ENCODE data around the gene IQGAP2.
"Not testable (repeated sequence)": the region's sequence is repeated elsewhere in the genome, so short reads cannot be mapped to it uniquely, and the experiment has no call there.

Gene IQGAP2

DNA sequence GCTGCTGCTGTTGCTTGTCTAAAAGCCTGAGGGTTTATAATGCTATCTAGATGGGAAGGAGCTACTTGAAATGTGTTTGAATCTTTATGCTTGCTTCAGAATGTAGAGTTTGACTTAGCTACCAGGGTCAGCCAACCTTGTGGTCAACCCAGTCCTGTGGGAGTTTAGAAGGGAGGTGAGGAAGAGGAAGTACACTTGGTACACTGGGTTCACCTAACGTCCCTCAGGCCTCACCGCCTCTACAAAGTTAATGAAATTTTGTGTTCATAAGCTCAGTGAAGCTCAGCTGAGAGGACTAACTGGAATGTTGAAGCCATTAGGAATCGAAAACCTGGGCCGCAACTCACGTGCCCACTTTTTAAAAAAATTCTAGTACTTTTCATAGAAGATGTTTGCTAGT is 10.7 kb downstream of the IQGAP2 start:
- Histone ChIP-seq H3K27me3 (ENCODE audit: control insufficient read depth in 2 of 2, insufficient read depth in 2 of 2, low read length in 2 of 2) (no peaks in the 10 kb centered on the region), H3K4me1 (ENCODE audit: control insufficient read depth in 2 of 2, insufficient read depth in 2 of 2, low read length in 2 of 2) (no peaks in the 10 kb centered on the region), H3K27ac (ENCODE audit: low read depth in 2 of 2, low read length in 2 of 2) (no peak overlapping the region), H3K9ac (ENCODE audit: low read depth in 1 of 2, low read length in 2 of 2) (no peak overlapping the region), H3K36me3 (ENCODE audit: control insufficient read depth in 2 of 2, insufficient read depth in 2 of 2, low read length in 2 of 2) (no peaks in the 10 kb centered on the region), H3K9me3 (ENCODE audit: control insufficient read depth in 2 of 2, low read length in 2 of 2) (no peaks in the 10 kb centered on the region), H3K4me3 (ENCODE audit: low read length in 2 of 2) (no peak overlapping the region)

DNA sequence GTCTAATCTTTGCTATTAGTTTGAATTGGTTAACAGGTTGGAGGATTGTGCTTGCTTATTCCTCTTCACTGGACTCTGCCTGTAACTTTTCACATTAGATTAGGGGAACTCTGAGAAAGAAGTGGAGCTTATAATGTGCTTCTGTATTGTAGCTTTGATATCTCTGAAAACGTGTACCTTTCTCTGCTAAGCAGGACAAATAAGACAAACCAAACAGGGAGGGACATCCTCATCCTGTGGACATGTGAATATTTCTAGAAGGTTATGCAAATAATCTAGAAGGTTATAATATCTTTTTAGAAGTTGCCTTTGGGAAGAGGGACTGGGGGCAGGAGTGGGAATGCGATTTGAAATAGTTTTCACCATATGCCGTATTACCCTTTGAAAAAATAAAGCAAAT is 11.7 kb downstream of the IQGAP2 start:
- H3K4me3 ChIP-seq (ENCODE audit: low read length in 2 of 2) = no peak overlapping the region
- H3K36me3 ChIP-seq (ENCODE audit: control insufficient read depth in 2 of 2, insufficient read depth in 2 of 2, low read length in 2 of 2) = peaks cover 0 to 2% of the 10 kb centered on the region in 2 donors
- H3K27me3 ChIP-seq (ENCODE audit: control insufficient read depth in 2 of 2, insufficient read depth in 2 of 2, low read length in 2 of 2) = no peaks in the 10 kb centered on the region
- no peaks in the 10 kb centered on the region for H3K4me1 ChIP-seq (ENCODE audit: control insufficient read depth in 2 of 2, insufficient read depth in 2 of 2, low read length in 2 of 2)
- H3K27ac ChIP-seq (ENCODE audit: low read depth in 2 of 2, low read length in 2 of 2) = no peak overlapping the region
- H3K9ac ChIP-seq (ENCODE audit: low read depth in 1 of 2, low read length in 2 of 2) = no peak overlapping the region
- no peaks in the 10 kb centered on the region for H3K9me3 ChIP-seq (ENCODE audit: control insufficient read depth in 2 of 2, low read length in 2 of 2)

DNA sequence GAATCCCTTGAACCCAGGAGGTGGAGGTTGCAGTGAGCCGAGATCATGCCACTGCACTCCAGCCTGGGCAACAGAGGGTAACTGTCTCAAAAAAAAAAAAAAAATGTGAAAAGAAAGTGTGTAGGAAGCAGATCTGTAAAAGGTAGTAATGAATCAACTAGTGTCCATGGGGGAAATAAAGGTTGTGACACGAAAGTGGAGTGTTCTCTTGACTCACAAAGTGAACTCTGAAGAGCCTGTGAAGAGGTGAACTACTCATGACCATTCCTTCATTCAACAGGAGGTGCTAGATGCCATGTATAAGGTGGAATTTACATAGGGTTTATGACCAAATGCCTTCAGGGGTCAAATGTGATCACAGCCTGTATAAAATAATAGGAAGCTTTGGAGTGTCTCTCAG is 12.8 kb downstream of the IQGAP2 start:
- no peak overlapping the region for H3K4me3 ChIP-seq (ENCODE audit: low read length in 2 of 2)
- no peaks in the 10 kb centered on the region for H3K4me1 ChIP-seq (ENCODE audit: control insufficient read depth in 2 of 2, insufficient read depth in 2 of 2, low read length in 2 of 2)
- peaks cover 0 to 3% of the 10 kb centered on the region in 2 donors for H3K36me3 ChIP-seq (ENCODE audit: control insufficient read depth in 2 of 2, insufficient read depth in 2 of 2, low read length in 2 of 2)
- H3K9me3 ChIP-seq (ENCODE audit: control insufficient read depth in 2 of 2, low read length in 2 of 2) = no peaks in the 10 kb centered on the region
- no peaks in the 10 kb centered on the region for H3K27me3 ChIP-seq (ENCODE audit: control insufficient read depth in 2 of 2, insufficient read depth in 2 of 2, low read length in 2 of 2)
- H3K9ac ChIP-seq (ENCODE audit: low read depth in 1 of 2, low read length in 2 of 2) = no peak overlapping the region
- no peak overlapping the region for H3K27ac ChIP-seq (ENCODE audit: low read depth in 2 of 2, low read length in 2 of 2)

DNA sequence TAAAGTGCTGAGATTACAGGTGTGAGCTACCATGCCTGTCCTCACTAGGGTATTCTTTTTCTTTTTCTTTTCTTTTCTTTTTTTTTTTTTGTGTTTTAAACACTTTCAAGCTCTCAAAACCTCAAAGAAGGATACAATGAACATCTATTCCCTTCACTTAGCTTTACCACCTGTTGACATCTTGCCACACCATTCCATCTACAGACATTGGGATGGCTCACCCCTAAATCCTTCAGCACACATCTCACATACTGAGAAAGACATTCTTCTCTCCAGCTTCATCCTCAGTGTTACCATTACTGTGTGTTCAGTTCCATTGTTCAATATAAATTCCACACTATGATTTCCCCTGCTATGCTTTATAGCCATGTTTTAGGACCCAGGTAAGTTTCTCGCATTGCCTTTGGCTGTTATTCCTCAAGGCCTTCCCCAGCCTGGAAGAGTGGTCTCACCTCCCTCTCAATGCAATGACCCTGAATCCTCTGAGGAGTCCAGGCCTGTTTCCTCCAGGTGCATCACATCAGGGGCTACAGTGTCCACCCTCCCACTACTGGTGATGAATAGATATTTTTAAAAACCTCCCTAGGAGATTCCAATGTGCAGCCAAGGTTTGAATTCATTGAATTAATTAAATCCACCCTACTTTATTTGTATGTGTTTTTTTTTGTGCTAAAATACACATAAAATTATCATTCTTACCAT is 16.7 kb downstream of the IQGAP2 start:
- H3K27ac ChIP-seq (ENCODE audit: low read depth in 2 of 2, low read length in 2 of 2) = no peak overlapping the region
- no peak overlapping the region for H3K4me3 ChIP-seq (ENCODE audit: low read length in 2 of 2)
- no peaks in the 10 kb centered on the region for H3K4me1 ChIP-seq (ENCODE audit: control insufficient read depth in 2 of 2, insufficient read depth in 2 of 2, low read length in 2 of 2)
- H3K27me3 ChIP-seq (ENCODE audit: control insufficient read depth in 2 of 2, insufficient read depth in 2 of 2, low read length in 2 of 2) = no peaks in the 10 kb centered on the region
- no peak overlapping the region for H3K9ac ChIP-seq (ENCODE audit: low read depth in 1 of 2, low read length in 2 of 2)
- no peaks in the 10 kb centered on the region for H3K9me3 ChIP-seq (ENCODE audit: control insufficient read depth in 2 of 2, low read length in 2 of 2)
- peaks cover 0 to 3% of the 10 kb centered on the region in 2 donors for H3K36me3 ChIP-seq (ENCODE audit: control insufficient read depth in 2 of 2, insufficient read depth in 2 of 2, low read length in 2 of 2)

DNA sequence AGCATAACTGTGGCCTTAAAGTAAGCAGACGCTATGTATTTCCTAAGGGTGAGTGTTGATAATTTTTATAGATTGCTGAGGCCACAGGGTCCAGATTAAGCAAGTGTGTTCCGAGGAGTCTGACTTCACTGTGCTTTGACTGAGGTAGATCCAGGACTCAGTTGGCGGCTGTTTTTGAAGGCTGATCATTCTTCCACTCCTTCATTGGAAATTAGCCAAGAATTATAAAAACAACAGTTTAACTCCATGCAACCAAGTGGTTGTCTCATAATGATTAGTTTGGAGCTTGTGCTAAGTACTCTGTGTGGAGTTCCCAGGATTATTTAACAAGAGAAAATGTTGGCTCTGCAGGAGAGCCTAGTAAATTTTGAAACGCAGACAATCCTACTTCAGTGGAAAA is 19.1 kb downstream of the IQGAP2 start:
- Histone ChIP-seq H3K9me3 (ENCODE audit: control insufficient read depth in 2 of 2, low read length in 2 of 2) (no peaks in the 10 kb centered on the region), H3K4me1 (ENCODE audit: control insufficient read depth in 2 of 2, insufficient read depth in 2 of 2, low read length in 2 of 2) (no peaks in the 10 kb centered on the region), H3K9ac (ENCODE audit: low read depth in 1 of 2, low read length in 2 of 2) (no peak overlapping the region), H3K27me3 (ENCODE audit: control insufficient read depth in 2 of 2, insufficient read depth in 2 of 2, low read length in 2 of 2) (no peaks in the 10 kb centered on the region), H3K27ac (ENCODE audit: low read depth in 2 of 2, low read length in 2 of 2) (no peak overlapping the region), H3K36me3 (ENCODE audit: control insufficient read depth in 2 of 2, insufficient read depth in 2 of 2, low read length in 2 of 2) (peaks cover 0 to 3% of the 10 kb centered on the region in 2 donors), H3K4me3 (ENCODE audit: low read length in 2 of 2) (no peak overlapping the region)

DNA sequence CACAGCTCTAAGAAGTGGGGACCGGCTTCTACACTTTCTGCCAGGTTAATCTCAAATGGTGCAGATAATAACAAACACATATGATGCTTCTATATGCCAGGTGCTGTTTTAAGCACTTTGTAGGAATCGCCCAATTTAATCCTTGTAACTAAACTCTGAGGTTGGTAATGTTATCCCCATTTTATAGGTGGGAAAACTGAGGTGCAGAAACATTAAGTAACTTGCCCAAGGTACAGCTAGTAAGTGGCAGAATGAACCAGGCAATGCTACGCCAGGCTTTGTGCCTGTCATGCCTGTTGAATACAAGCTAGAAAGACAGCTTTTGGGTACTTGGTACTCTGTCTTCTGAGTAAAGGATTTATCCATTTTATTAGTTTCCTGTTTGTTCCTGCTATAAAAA is 19.7 kb downstream of the IQGAP2 start:
- no peak overlapping the region for H3K27ac ChIP-seq (ENCODE audit: low read depth in 2 of 2, low read length in 2 of 2)
- peaks cover 0 to 3% of the 10 kb centered on the region in 2 donors for H3K36me3 ChIP-seq (ENCODE audit: control insufficient read depth in 2 of 2, insufficient read depth in 2 of 2, low read length in 2 of 2)
- no peaks in the 10 kb centered on the region for H3K4me1 ChIP-seq (ENCODE audit: control insufficient read depth in 2 of 2, insufficient read depth in 2 of 2, low read length in 2 of 2)
- H3K4me3 ChIP-seq (ENCODE audit: low read length in 2 of 2) = no peak overlapping the region
- no peaks in the 10 kb centered on the region for H3K27me3 ChIP-seq (ENCODE audit: control insufficient read depth in 2 of 2, insufficient read depth in 2 of 2, low read length in 2 of 2)
- no peaks in the 10 kb centered on the region for H3K9me3 ChIP-seq (ENCODE audit: control insufficient read depth in 2 of 2, low read length in 2 of 2)
- no peak overlapping the region for H3K9ac ChIP-seq (ENCODE audit: low read depth in 1 of 2, low read length in 2 of 2)

DNA sequence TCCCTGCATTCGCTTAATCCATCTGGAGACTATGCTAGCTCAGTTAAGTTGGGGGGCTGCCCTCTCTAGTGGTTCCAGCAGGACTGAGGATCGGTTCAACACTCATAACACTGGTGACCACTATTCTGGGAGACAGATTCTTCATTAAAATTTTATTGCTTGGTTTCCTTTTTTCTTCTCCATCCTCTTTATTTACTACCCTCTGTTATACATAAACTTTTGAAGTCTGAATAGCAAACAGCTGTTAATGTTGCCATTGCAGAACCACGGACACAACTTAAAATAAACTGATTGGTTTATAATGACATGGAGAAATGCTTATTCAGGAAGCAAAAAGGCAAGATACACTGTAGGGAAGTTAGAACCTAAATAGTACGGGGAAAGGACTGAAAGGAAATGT is 22.1 kb downstream of the IQGAP2 start:
- Histone ChIP-seq H3K4me3 (ENCODE audit: low read length in 2 of 2) (no peak overlapping the region), H3K36me3 (ENCODE audit: control insufficient read depth in 2 of 2, insufficient read depth in 2 of 2, low read length in 2 of 2) (no peaks in the 10 kb centered on the region), H3K4me1 (ENCODE audit: control insufficient read depth in 2 of 2, insufficient read depth in 2 of 2, low read length in 2 of 2) (no peaks in the 10 kb centered on the region), H3K27ac (ENCODE audit: low read depth in 2 of 2, low read length in 2 of 2) (no peak overlapping the region), H3K9me3 (ENCODE audit: control insufficient read depth in 2 of 2, low read length in 2 of 2) (no peaks in the 10 kb centered on the region), H3K27me3 (ENCODE audit: control insufficient read depth in 2 of 2, insufficient read depth in 2 of 2, low read length in 2 of 2) (no peaks in the 10 kb centered on the region), H3K9ac (ENCODE audit: low read depth in 1 of 2, low read length in 2 of 2) (no peak overlapping the region)

DNA sequence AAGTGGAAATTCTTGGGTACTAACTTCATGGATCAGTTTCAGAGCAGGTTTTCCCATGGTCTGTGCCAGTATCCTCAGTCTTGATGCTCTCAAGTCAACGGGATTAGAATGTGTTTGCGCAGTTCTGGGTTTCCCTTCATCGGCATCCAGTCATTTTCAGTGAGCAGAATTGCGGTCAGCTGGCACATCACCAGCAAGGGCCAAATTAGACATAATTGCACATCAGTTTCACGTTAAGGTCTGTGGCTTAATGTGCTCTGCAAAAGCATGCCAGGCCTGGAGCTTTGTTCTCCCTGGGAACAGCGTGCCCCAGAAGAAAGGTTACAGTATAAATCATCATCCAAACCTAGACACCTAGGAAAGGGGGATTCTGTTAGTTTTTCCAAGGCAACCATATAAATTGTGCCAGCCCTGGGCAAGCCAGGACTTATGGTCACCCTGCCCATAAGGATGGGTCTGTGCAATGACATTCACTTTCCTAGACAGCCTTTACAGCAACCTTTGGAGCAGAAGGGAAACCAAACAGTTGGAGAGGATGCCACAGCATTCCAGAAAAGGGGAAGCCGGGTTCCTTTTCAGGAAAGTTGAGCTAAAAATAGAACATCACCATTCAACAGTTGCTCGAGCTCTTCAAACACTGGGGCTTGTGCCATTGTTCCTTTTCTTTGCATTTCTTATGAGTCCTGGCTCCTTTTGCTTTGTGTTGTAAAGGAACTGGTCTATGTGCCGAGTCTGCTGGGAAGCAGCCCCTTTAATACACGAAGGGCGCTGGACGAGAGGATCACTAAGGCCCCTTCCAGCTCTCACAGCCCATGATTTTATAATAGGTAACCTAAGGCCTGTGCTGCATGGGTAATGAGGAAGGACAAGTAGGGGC is 23.1 kb downstream of the IQGAP2 start:
- Histone ChIP-seq H3K27ac (ENCODE audit: low read depth in 2 of 2, low read length in 2 of 2) (no peak overlapping the region), H3K9ac (ENCODE audit: low read depth in 1 of 2, low read length in 2 of 2) (no peak overlapping the region)

DNA sequence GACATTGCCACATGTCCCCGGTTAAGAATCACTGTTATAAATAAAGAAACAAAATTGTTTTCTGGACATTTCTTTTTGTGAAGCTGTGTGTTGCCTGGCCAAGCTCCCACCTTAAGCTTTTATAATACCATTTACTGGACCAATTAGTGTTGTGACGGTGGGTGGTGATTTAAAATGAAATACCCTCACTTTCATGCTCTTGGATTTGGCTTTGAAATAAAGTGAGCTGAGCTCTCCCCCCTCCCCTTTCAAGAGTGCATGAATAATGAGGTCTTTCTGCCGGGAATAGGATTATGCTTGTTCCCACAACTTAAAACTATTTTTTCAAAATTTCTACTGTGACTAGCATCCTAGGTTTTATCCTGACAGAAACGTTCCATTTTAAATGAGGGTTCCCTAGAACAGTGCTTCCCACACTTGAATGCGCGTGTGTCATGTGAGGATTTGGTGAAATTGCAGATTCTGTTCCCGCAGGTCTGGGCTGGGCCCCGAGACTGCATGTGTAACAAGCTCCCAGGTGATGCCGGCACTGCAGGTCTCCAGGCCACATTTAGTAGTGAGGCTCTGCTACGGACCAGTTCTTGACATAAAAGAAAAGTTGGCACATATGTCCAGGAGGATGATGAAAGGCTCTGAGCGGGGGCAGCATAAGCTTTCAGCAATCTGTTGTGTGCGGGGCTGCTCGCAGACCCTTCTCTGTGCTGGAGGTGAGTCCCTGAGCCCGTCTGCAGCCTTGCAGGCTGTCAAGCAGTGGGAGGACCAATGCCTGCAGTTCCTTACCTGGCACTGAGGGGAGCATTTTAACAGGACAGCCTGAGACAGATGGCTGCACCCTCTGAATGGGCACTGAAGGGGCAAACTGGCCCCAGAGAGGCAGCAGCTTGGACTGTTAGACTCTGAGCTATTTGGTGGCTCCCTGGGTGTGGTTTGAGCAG is 24.4 kb downstream of the IQGAP2 start:
- H3K4me1 ChIP-seq (ENCODE audit: control insufficient read depth in 2 of 2, insufficient read depth in 2 of 2, low read length in 2 of 2) = no peaks in the 10 kb centered on the region
- H3K9me3 ChIP-seq (ENCODE audit: control insufficient read depth in 2 of 2, low read length in 2 of 2) = no peaks in the 10 kb centered on the region
- no peak overlapping the region for H3K4me3 ChIP-seq (ENCODE audit: low read length in 2 of 2)
- H3K36me3 ChIP-seq (ENCODE audit: control insufficient read depth in 2 of 2, insufficient read depth in 2 of 2, low read length in 2 of 2) = no peaks in the 10 kb centered on the region
- H3K27ac ChIP-seq (ENCODE audit: low read depth in 2 of 2, low read length in 2 of 2) = no peak overlapping the region
- H3K9ac ChIP-seq (ENCODE audit: low read depth in 1 of 2, low read length in 2 of 2) = no peak overlapping the region
- no peaks in the 10 kb centered on the region for H3K27me3 ChIP-seq (ENCODE audit: control insufficient read depth in 2 of 2, insufficient read depth in 2 of 2, low read length in 2 of 2)

More for the DNA sequence above, 23.1 kb downstream of the IQGAP2 start:
- Histone ChIP-seq H3K4me1 (ENCODE audit: control insufficient read depth in 2 of 2, insufficient read depth in 2 of 2, low read length in 2 of 2) (no peaks in the 10 kb centered on the region), H3K27me3 (ENCODE audit: control insufficient read depth in 2 of 2, insufficient read depth in 2 of 2, low read length in 2 of 2) (no peaks in the 10 kb centered on the region), H3K36me3 (ENCODE audit: control insufficient read depth in 2 of 2, insufficient read depth in 2 of 2, low read length in 2 of 2) (no peaks in the 10 kb centered on the region), H3K9me3 (ENCODE audit: control insufficient read depth in 2 of 2, low read length in 2 of 2) (no peaks in the 10 kb centered on the region), H3K4me3 (ENCODE audit: low read length in 2 of 2) (no peak overlapping the region)

DNA sequence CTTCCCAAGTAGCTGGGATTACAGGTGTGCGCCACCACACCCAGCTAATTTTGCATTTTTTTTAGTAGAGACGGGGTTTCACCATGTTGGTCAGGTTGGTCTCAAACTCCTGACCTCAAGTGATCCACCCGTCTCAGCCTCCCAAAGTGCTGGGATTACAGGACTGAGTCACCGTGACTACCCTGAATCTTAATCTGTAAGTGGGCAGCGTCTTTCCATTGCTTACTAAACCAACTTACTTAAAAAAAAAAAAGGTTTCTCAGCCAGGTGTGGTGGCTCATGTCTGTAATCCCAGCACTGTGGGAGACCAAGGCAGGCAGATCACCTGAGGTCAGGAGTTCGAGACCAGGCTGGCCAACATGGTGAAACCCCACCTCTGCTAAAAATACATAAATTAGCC is 25.5 kb downstream of the IQGAP2 start:
- H3K4me3 ChIP-seq (ENCODE audit: low read length in 2 of 2); H3K27me3 ChIP-seq (ENCODE audit: control insufficient read depth in 2 of 2, insufficient read depth in 2 of 2, low read length in 2 of 2); H3K27ac ChIP-seq (ENCODE audit: low read depth in 2 of 2, low read length in 2 of 2); H3K4me1 ChIP-seq (ENCODE audit: control insufficient read depth in 2 of 2, insufficient read depth in 2 of 2, low read length in 2 of 2); H3K9ac ChIP-seq (ENCODE audit: low read depth in 1 of 2, low read length in 2 of 2); H3K36me3 ChIP-seq (ENCODE audit: control insufficient read depth in 2 of 2, insufficient read depth in 2 of 2, low read length in 2 of 2); H3K9me3 ChIP-seq (ENCODE audit: control insufficient read depth in 2 of 2, low read length in 2 of 2): not testable (repeated sequence)
